ENCODE data around the gene ANGEL2. TPM values are rescaled to one million over a fixed set of nuclear protein-coding genes. Genes with fewer than 3 reads are reported as not detected.

Gene ANGEL2
- total and polyA plus RNA-seq, 2 experiments from 2014 or later = 15.2 to 49.6 TPM

GRCh38 chr1:213019450-213019849 lies 3.8 kb upstream of the ANGEL2 start:
- no peaks in the 10 kb centered on the region for H3K27me3 Mint-ChIP-seq (ENCODE audit: insufficient read depth, low read depth, poor library complexity)
- H3F3A ChIP-seq (replicated peaks; ENCODE audit: low read depth) = no peaks in the 10 kb centered on the region; the same call in 1 of the 2 replicates
- ATAC-seq (no peak), DNase-seq (ENCODE audit: low spot score) (no peak)
- 0 out of 2 replicates have a peak, but pooled peaks cover 15% of the 10 kb centered on the region for H3K9me2 ChIP-seq (ENCODE audit: insufficient read depth)
- no peaks in the 10 kb centered on the region for H4K20me1 ChIP-seq (replicated peaks; ENCODE audit: insufficient read depth)
- no peak overlapping the region for H2AFZ ChIP-seq
- no peak for TF ChIP-seq ZNF331 (CRISPR knock-in tag; IDR thresholded peaks at IDR 0.05; ENCODE audit: low read depth)
- TF ChIP-seq, protein P1, sequence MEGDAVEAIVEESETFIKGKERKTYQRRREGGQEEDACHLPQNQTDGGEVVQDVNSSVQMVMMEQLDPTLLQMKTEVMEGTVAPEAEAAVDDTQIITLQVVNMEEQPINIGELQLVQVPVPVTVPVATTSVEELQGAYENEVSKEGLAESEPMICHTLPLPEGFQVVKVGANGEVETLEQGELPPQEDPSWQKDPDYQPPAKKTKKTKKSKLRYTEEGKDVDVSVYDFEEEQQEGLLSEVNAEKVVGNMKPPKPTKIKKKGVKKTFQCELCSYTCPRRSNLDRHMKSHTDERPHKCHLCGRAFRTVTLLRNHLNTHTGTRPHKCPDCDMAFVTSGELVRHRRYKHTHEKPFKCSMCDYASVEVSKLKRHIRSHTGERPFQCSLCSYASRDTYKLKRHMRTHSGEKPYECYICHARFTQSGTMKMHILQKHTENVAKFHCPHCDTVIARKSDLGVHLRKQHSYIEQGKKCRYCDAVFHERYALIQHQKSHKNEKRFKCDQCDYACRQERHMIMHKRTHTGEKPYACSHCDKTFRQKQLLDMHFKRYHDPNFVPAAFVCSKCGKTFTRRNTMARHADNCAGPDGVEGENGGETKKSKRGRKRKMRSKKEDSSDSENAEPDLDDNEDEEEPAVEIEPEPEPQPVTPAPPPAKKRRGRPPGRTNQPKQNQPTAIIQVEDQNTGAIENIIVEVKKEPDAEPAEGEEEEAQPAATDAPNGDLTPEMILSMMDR (conservative IDR thresholded peaks at IDR 0.05; ENCODE audit: low read depth in 2 of 2) = no peak
- TF ChIP-seq ZNF114 (CRISPR knock-in tag; IDR thresholded peaks at IDR 0.05) = no peak
- TF ChIP-seq NANOG (IDR thresholded peaks at IDR 0.05; ENCODE audit: borderline replicate concordance) = no peak
- TF ChIP-seq, protein P2, sequence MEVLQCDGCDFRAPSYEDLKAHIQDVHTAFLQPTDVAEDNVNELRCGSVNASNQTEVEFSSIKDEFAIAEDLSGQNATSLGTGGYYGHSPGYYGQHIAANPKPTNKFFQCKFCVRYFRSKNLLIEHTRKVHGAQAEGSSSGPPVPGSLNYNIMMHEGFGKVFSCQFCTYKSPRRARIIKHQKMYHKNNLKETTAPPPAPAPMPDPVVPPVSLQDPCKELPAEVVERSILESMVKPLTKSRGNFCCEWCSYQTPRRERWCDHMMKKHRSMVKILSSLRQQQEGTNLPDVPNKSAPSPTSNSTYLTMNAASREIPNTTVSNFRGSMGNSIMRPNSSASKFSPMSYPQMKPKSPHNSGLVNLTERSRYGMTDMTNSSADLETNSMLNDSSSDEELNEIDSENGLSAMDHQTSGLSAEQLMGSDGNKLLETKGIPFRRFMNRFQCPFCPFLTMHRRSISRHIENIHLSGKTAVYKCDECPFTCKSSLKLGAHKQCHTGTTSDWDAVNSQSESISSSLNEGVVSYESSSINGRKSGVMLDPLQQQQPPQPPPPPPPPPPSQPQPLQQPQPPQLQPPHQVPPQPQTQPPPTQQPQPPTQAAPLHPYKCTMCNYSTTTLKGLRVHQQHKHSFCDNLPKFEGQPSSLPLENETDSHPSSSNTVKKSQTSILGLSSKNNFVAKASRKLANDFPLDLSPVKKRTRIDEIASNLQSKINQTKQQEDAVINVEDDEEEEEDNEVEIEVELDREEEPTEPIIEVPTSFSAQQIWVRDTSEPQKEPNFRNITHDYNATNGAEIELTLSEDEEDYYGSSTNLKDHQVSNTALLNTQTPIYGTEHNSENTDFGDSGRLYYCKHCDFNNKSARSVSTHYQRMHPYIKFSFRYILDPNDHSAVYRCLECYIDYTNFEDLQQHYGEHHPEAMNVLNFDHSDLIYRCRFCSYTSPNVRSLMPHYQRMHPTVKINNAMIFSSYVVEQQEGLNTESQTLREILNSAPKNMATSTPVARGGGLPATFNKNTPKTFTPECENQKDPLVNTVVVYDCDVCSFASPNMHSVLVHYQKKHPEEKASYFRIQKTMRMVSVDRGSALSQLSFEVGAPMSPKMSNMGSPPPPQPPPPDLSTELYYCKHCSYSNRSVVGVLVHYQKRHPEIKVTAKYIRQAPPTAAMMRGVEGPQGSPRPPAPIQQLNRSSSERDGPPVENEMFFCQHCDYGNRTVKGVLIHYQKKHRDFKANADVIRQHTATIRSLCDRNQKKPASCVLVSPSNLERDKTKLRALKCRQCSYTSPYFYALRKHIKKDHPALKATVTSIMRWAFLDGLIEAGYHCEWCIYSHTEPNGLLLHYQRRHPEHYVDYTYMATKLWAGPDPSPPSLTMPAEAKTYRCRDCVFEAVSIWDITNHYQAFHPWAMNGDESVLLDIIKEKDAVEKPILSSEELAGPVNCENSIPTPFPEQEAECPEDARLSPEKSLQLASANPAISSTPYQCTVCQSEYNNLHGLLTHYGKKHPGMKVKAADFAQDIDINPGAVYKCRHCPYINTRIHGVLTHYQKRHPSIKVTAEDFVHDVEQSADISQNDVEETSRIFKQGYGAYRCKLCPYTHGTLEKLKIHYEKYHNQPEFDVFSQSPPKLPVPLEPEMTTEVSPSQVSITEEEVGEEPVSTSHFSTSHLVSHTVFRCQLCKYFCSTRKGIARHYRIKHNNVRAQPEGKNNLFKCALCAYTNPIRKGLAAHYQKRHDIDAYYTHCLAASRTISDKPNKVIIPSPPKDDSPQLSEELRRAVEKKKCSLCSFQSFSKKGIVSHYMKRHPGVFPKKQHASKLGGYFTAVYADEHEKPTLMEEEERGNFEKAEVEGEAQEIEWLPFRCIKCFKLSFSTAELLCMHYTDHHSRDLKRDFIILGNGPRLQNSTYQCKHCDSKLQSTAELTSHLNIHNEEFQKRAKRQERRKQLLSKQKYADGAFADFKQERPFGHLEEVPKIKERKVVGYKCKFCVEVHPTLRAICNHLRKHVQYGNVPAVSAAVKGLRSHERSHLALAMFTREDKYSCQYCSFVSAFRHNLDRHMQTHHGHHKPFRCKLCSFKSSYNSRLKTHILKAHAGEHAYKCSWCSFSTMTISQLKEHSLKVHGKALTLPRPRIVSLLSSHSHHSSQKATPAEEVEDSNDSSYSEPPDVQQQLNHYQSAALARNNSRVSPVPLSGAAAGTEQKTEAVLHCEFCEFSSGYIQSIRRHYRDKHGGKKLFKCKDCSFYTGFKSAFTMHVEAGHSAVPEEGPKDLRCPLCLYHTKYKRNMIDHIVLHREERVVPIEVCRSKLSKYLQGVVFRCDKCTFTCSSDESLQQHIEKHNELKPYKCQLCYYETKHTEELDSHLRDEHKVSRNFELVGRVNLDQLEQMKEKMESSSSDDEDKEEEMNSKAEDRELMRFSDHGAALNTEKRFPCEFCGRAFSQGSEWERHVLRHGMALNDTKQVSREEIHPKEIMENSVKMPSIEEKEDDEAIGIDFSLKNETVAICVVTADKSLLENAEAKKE (CRISPR knock-in tag; IDR thresholded peaks at IDR 0.05) = no peak
- TF ChIP-seq, protein P3, sequence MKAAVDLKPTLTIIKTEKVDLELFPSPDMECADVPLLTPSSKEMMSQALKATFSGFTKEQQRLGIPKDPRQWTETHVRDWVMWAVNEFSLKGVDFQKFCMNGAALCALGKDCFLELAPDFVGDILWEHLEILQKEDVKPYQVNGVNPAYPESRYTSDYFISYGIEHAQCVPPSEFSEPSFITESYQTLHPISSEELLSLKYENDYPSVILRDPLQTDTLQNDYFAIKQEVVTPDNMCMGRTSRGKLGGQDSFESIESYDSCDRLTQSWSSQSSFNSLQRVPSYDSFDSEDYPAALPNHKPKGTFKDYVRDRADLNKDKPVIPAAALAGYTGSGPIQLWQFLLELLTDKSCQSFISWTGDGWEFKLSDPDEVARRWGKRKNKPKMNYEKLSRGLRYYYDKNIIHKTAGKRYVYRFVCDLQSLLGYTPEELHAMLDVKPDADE (IDR thresholded peaks at IDR 0.05) = no peak
- no peak for TF ChIP-seq CREB1 (CRISPR knock-in tag; IDR thresholded peaks at IDR 0.05; ENCODE audit: low read depth)
- TF ChIP-seq STAT1 (IDR thresholded peaks at IDR 0.05; ENCODE audit: unreplicated experiment) = no peak
- no peaks in the 10 kb centered on the region for H3K36me3 Mint-ChIP-seq (ENCODE audit: low read depth)
- peaks cover 4% of the 10 kb centered on the region; the same call in 1 of the 2 replicates for H3K4me1 ChIP-seq (ENCODE audit: insufficient read depth)
- H3K4me2 ChIP-seq = no peak overlapping the region
- H3K4me3 ChIP-seq = no peak overlapping the region
- no peaks in the 10 kb centered on the region for H3K27me3 ChIP-seq (ENCODE audit: insufficient read depth)
- H3K36me3 ChIP-seq (ENCODE audit: insufficient read depth) = no peaks in the 10 kb centered on the region
- H3K9me3 Mint-ChIP-seq = no peaks in the 10 kb centered on the region; the same call in 2 of the 3 replicates
- H3K4me1 Mint-ChIP-seq = 0 out of 3 replicates have a peak, but pooled peaks cover 2% of the 10 kb centered on the region
- H3K27ac Mint-ChIP-seq = no peak overlapping the region
- H3K79me2 ChIP-seq (replicated peaks; ENCODE audit: insufficient read depth) = peaks cover 6% of the 10 kb centered on the region
- no peak overlapping the region for H3K27ac ChIP-seq (ENCODE audit: low read depth)
- no peak overlapping the region for H3K4me3 Mint-ChIP-seq
